GM12872 (cell line): ENCODE data around the gene CHST6.

Experiments
- CTCF ChIP-seq: IDR thresholded peaks from 3 replicates; pipeline ENCODE4 v1.5.1; 2011; ENCODE audit warnings: low read depth, mild to moderate bottlenecking, low read length, moderate library complexity; ENCODE audit not compliant: insufficient read depth

Gene CHST6

DNA sequence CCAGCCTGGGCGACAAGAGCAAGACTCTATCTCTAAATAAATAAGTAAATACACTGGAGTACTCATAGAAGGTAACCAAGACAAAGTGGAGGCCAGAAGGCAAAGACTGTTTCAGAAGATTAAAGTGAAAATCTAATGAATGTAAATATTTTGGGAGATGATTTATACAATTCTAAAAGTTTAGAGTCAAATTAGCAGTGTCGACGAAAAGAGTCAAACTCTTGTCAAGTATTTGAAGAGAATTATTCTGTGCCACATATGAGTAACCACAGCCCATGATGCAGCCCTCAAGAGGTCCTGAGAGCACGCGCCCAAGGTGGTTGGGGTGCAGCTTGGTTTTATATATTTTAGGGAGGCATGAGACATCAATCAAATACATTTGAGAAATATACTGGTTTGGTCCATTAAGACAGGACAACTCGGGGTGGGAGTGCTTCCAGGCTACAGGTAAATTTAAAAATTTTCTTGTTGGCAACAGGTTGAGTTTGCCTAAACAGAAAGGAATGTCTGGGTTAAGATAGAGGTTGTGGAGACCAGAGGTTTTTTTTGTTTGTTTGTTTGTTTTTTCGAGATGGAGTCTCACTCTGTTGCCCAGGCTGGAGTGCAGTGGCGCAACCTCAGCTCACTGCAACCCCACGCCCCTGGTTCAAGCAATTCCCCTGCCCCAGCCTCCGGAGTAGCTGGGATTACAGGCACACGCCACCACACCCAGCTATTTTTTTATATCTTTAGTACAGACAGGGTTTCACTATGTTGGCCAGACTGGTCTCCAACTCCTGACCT lies 65.4 kb downstream of the CHST6 start:
- no peak for TF ChIP-seq CTCF

DNA sequence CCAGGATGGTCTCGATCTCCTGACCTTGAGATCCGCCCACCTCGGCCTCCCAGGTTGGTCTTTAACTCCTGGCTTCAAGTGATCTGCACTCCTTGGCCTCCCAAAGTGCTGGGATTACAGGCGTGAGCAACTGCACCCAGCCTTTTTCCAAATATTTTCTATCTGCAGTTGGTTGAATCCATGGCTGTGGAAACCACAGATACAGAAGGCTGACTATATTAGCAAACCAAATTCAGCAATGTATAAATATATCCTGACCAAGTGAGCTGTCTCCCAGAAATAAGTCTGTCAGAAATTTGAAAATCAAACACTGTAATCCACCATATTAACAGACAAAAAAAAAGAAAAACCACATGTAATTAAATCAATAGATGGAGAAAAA lies 71.5 kb downstream of the CHST6 start:
- TF ChIP-seq CTCF, result no peak
